NCI-H1694 (cell line): ENCODE data around the gene MYO18A.

ENCODE experiments used
- DNase-seq: peaks from one replicate; lab custom pipeline; 2025; lab: John Stamatoyannopoulos, UW

MYO18A gene

DNA sequence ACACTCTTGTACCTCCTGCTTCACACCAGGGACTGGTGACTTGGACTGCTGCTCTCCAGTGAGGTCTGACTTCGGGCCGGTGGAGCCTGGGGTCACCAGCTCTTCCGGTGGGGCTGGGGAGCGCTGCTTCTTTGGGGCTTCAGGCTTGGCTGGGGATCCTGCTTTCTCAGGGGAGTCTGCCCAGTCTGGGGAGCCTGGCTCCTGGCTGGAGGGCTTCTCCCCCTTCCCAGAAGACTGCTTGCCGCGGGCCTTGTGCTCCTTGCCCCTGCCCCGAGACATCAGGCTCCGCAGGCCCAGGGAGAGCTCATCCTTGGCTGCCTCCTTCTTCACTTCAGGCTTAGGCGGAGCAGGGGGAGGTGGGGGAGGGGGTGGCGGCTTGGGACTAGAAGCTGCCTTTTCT lies 52.4 kb downstream of the MYO18A start:
- no peak for DNase-seq

- no peak for DNase-seq
Measured at GRCh38 chr17:29126268-29126930, 53.8 kb downstream of the MYO18A start.

DNA sequence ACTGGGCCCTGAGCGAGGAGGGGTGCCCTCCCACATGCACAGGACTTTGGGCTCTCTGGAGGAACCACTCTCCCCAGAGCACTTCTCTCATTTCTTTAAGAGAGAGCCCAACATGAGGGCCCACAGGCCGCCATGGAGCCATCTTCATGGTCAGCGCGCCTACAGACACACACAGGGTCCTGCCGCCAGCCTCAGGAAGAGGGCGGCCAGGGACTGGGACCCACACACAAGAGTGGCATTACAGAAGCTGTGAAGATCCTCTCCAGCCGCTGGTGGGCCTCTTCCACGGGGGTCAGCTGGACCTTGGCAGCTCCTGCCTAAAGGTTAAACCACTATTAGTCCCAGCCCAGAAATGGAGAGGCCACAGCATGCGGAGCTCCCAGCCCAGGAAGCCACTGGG lies 54.5 kb downstream of the MYO18A start:
- no peak for DNase-seq

GRCh38 chr17:29124925-29125273 lies 55.3 kb downstream of the MYO18A start:
- no peak for DNase-seq

GRCh38 chr17:29124135-29124924 lies 55.9 kb downstream of the MYO18A start:
- peak; percentile 78 for DNase-seq

- no peak for DNase-seq
Measured at GRCh38 chr17:29123111-29123510, 57.1 kb downstream of the MYO18A start.

DNA sequence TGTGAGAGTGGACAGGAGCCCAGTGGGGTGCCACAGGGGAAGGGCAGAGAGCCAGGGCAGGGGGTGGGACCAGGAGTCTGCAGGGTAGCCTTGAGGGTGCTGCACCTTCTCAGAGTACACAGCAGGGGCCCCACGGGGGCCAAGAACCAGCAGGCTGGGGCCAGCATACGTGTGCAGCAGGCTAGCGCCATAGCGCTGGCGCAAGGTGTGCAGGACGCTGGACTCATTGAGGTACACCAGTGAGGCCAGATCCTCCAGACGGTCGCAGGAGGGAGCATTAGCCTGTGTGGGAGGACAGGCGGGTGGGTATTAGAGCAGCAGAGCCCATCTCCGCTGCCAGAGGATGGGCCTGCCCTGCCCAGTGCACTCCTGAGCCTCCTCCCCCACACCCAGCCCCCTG lies 58.8 kb downstream of the MYO18A start:
- DNase-seq = no peak

- no peak for DNase-seq
Measured at GRCh38 chr17:29120433-29120832, 59.8 kb downstream of the MYO18A start.

- no peak for DNase-seq
Measured at GRCh38 chr17:29119265-29119664, 60.9 kb downstream of the MYO18A start.

- DNase-seq = peak; percentile 72
Measured at GRCh38 chr17:29116804-29117753, 63.1 kb downstream of the MYO18A start.

GRCh38 chr17:29115961-29116803 lies 64.0 kb downstream of the MYO18A start:
- peak; percentile 80 for DNase-seq

DNA sequence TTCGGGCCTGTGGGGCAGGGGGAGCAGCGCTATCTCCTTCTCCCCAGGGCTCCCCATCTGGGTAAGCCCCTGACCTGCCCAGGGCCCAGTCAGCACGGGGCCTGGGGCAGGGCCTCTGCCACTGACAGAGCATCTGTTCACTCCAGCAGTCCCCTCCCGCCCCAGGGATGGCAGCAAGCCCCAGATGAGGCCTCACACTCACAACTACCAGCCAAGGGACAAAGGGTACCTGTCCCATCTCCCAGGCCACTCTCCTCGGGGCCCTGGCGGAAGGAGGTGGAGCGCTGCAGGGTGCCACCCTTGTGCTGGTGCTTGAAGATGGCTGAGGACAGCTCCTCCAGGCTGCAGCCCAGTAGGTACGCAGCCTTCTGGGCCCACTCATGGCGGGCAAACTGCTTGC lies 64.8 kb downstream of the MYO18A start:
- DNase-seq = no peak

GRCh38 chr17:29114141-29114540 lies 66.1 kb downstream of the MYO18A start:
- no peak for DNase-seq

DNA sequence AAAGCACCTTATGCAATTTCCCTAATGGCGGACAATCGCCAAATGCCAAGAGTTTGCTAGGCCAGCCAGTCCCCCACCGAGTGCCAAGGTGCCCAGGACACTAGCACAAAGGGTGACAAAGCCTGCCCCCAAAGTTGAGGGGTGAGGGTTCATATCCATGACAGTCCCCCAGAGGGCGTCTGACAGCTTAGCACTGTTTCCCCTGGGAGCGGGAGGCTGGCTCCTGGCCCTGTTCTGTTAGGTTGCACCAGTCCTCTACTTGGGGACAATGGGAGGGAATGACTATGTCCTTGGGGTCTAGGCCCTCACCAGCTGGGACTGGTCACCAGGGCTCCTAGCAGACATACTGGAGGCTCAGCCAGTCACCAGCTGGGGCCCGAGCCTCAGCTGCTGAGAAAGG lies 66.9 kb downstream of the MYO18A start:
- DNase-seq = peak; percentile 37

DNA sequence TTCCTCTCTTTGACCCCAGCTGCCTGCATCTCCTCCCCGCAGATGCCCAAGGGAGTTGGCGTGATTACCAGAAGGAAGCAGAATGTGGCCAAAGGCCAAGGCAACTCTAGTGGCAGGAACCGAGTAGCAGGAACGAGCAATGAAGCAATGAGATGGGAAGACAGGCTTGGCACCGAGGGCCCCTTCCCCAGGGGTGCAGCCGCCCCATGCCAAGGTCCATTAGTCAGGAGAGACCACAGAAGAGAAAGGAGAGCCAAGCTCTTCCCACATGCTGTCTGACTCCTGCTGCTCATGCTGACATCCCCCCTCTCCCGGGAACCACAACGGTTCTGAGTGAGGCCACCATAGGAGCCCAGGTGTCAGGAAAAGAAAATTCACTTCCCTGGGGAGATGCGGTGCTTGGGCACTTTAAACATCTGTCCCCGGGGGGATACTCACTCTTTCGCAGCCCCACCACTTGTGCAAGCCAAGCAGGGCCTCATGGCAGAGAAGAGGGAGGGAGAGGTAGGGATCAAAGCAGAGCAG lies 67.4 kb downstream of the MYO18A start:
- DNase-seq = no peak

GRCh38 chr17:29111816-29112499 lies 68.2 kb downstream of the MYO18A start:
- DNase-seq = peak; percentile 80

GRCh38 chr17:29110372-29110757 lies 69.8 kb downstream of the MYO18A start:
- DNase-seq = no peak

GRCh38 chr17:29109477-29110371 lies 70.5 kb downstream of the MYO18A start:
- DNase-seq = no peak

DNA sequence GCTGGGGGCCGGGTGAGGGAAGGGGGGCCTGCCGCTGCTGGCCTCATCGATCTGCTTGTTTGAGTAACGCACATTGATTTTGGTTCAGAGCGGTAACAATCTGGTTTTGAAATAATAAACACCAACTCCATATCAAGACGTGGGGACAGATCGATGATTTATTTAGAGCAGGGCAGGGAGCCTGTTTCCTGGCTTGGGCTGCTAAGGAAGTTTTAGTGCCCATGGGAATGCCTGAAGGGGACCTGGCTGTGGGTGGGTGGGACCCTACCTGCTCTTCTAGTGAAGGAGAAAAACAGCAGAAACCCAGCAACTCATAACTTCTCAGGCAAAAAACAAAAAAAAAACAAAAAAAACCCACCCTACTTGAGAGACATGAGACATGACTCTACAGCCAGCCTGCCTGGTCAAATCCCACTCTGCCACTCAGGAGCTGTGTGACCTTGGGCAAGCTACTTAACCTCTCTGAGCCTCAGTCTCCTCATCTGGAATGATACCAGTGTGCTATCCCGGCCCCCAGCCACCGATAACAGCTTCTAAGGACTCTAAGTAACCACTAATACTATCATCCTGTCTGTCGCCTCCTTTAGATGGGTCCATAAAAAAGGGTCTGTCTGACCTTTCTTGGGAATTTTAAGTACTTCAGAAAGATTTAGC lies 71.2 kb downstream of the MYO18A start:
- no peak for DNase-seq
